ENCODE data around the gene DENND5A. TPM values are rescaled to one million over a fixed set of nuclear protein-coding genes. Genes with fewer than 3 reads are reported as not detected.

DENND5A gene
- total and polyA plus RNA-seq, 10 of the 15 experiments (the other 5 are each of a cell fraction or from before 2014, with no cell fraction given), result 15.6 to 157 (median 85.1) TPM

DNA sequence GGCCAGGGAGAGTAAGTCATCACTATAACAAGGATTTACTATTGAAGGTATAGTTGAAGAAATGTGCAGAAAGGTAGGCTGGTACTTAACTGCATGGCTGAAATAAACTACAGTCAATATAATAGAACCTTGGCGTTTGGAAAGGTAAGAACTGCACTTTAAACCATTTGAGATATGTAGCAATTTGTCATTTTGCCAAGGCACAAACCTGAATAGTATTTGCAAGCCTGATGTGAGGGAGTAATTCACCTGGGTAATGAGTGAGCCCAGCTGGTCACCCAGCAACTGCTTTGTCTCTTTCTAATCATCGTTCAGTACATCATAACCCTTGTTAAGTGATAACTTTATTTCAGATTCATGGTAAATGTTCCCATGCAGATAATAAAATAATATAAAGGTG lies 111.5 kb downstream of the DENND5A start:
- Histone ChIP-seq H3K27ac (ENCODE audit: control insufficient read depth, insufficient read depth) (no peak overlapping the region), H3K9ac (ENCODE audit: control insufficient read depth, insufficient read depth, low read length) (no peak overlapping the region), H4K20me1 (ENCODE audit: control insufficient read depth, insufficient read depth) (no peaks in the 10 kb centered on the region), H3K36me3 (ENCODE audit: control insufficient read depth in 2 of 2, insufficient read depth in 2 of 2, low read length in 1 of 2) (peaks cover 0 to 8% of the 10 kb centered on the region in 2 experiments; a peak in 3 of 4 replicates), H3K9me3 (replicated peaks; ENCODE audit: control insufficient read depth, insufficient read depth, low read length) (no peaks in the 10 kb centered on the region), H3K79me2 (ENCODE audit: control insufficient read depth, insufficient read depth, low read length) (no peaks in the 10 kb centered on the region), H2AFZ (ENCODE audit: control insufficient read depth, low read depth, low read length) (no peak overlapping the region), H3K27me3 (replicated peaks in 1 of 2; ENCODE audit: control insufficient read depth in 2 of 2, insufficient read depth in 2 of 2, low read length in 1 of 2) (no peaks in the 10 kb centered on the region), H3K4me2 (ENCODE audit: control insufficient read depth, insufficient read depth) (no peak overlapping the region), H3K4me1 (ENCODE audit: control insufficient read depth, insufficient read depth, low read length) (no peaks in the 10 kb centered on the region), H3K4me3 (no peak overlapping the region)
- DNase-seq (ENCODE audit: low read depth, low spot score) (no peak), ATAC-seq (no peak), FAIRE-seq (peak; percentile 23)
- intact Hi-C loops (cut with micrococcal nuclease; ENCODE audit: unreplicated experiment) (no loop called here), in situ Hi-C loops (cut with MboI) (no loop called here)
- ChIA-PET RAD21 (ENCODE audit: unreplicated experiment) (interaction anchor here (0.9 kb wide), 1 partner anchor 353 kb away, joined by 3 read pairs; no protein-coding TSS in a partner anchor), POLR2A (no interaction called here), CTCF (interaction anchor here (1.7 to 4.0 kb wide), 2 partner anchors 16 to 353 kb away, joined by 7 to 14 read pairs; no protein-coding TSS in a partner anchor), SMC1A (ENCODE audit: uncharacterized antibody, unreplicated experiment) (no interaction called here)
- no TSS peak for BruUV-seq (replicated peaks)
- WGBS (ENCODE audit: insufficient coverage, insufficient replicate concordance, low lambda C conversion rate, missing lambda C conversion rate), result 95% methylated on average over 2 of the region's 2 CpGs
- TF ChIP-seq, protein P1, sequence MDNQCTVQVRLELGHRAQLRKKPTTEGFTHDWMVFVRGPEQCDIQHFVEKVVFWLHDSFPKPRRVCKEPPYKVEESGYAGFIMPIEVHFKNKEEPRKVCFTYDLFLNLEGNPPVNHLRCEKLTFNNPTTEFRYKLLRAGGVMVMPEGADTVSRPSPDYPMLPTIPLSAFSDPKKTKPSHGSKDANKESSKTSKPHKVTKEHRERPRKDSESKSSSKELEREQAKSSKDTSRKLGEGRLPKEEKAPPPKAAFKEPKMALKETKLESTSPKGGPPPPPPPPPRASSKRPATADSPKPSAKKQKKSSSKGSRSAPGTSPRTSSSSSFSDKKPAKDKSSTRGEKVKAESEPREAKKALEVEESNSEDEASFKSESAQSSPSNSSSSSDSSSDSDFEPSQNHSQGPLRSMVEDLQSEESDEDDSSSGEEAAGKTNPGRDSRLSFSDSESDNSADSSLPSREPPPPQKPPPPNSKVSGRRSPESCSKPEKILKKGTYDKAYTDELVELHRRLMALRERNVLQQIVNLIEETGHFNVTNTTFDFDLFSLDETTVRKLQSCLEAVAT (IDR thresholded peaks at IDR 0.05), result no peak
- TF ChIP-seq, protein P2, sequence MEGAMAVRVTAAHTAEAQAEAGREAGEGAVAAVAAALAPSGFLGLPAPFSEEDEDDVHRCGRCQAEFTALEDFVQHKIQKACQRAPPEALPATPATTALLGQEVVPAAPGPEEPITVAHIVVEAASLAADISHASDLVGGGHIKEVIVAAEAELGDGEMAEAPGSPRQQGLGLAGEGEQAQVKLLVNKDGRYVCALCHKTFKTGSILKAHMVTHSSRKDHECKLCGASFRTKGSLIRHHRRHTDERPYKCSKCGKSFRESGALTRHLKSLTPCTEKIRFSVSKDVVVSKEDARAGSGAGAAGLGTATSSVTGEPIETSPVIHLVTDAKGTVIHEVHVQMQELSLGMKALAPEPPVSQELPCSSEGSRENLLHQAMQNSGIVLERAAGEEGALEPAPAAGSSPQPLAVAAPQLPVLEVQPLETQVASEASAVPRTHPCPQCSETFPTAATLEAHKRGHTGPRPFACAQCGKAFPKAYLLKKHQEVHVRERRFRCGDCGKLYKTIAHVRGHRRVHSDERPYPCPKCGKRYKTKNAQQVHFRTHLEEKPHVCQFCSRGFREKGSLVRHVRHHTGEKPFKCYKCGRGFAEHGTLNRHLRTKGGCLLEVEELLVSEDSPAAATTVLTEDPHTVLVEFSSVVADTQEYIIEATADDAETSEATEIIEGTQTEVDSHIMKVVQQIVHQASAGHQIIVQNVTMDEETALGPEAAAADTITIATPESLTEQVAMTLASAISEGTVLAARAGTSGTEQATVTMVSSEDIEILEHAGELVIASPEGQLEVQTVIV (IDR thresholded peaks at IDR 0.05; ENCODE audit: borderline replicate concordance, partially characterized antibody), result no peak
- no peak for TF ChIP-seq SREBF1 (IDR thresholded peaks at IDR 0.05; ENCODE audit: low read length)
- no peak for TF ChIP-seq CHD4 (IDR thresholded peaks at IDR 0.05)
- TF ChIP-seq, protein P3, sequence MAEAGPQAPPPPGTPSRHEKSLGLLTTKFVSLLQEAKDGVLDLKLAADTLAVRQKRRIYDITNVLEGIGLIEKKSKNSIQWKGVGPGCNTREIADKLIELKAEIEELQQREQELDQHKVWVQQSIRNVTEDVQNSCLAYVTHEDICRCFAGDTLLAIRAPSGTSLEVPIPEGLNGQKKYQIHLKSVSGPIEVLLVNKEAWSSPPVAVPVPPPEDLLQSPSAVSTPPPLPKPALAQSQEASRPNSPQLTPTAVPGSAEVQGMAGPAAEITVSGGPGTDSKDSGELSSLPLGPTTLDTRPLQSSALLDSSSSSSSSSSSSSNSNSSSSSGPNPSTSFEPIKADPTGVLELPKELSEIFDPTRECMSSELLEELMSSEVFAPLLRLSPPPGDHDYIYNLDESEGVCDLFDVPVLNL (IDR thresholded peaks at IDR 0.05; ENCODE audit: low read depth, low read length), result no peak
- no peak for TF ChIP-seq IKZF1 (conservative IDR thresholded peaks at IDR 0.05)
- TF ChIP-seq RAD51 (IDR thresholded peaks at IDR 0.05), result no peak
- TF ChIP-seq SPI1 (IDR thresholded peaks at IDR 0.05; ENCODE audit: borderline replicate concordance, insufficient read depth, low read depth, low read length), result no peak
- no peak for TF ChIP-seq NFYB (IDR thresholded peaks at IDR 0.05; ENCODE audit: insufficient read depth, low read depth, low read length)
- no peak for TF ChIP-seq NFIC (IDR thresholded peaks at IDR 0.05; ENCODE audit: low read depth, low read length)
- TF ChIP-seq NRF1 (conservative IDR thresholded peaks at IDR 0.05; ENCODE audit: low read depth, low read length), result no peak
- TF ChIP-seq, protein P4, sequence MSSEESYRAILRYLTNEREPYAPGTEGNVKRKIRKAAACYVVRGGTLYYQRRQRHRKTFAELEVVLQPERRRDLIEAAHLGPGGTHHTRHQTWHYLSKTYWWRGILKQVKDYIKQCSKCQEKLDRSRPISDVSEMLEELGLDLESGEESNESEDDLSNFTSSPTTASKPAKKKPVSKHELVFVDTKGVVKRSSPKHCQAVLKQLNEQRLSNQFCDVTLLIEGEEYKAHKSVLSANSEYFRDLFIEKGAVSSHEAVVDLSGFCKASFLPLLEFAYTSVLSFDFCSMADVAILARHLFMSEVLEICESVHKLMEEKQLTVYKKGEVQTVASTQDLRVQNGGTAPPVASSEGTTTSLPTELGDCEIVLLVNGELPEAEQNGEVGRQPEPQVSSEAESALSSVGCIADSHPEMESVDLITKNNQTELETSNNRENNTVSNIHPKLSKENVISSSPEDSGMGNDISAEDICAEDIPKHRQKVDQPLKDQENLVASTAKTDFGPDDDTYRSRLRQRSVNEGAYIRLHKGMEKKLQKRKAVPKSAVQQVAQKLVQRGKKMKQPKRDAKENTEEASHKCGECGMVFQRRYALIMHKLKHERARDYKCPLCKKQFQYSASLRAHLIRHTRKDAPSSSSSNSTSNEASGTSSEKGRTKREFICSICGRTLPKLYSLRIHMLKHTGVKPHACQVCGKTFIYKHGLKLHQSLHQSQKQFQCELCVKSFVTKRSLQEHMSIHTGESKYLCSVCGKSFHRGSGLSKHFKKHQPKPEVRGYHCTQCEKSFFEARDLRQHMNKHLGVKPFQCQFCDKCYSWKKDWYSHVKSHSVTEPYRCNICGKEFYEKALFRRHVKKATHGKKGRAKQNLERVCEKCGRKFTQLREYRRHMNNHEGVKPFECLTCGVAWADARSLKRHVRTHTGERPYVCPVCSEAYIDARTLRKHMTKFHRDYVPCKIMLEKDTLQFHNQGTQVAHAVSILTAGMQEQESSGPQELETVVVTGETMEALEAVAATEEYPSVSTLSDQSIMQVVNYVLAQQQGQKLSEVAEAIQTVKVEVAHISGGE (CRISPR knock-in tag; IDR thresholded peaks at IDR 0.05), result no peak
- no peak for TF ChIP-seq POLR2AphosphoS5 (IDR thresholded peaks at IDR 0.05; ENCODE audit: low read length)
- no peak for TF ChIP-seq CEBPB (IDR thresholded peaks at IDR 0.05; ENCODE audit: borderline replicate concordance in 1 of 2, low read depth in 2 of 2, low read length in 2 of 2)
- TF ChIP-seq IKZF2 (IDR thresholded peaks at IDR 0.05), result no peak
- no peak for TF ChIP-seq NFXL1 (IDR thresholded peaks at IDR 0.05; ENCODE audit: borderline replicate concordance)
- no peak for TF ChIP-seq NFYA (IDR thresholded peaks at IDR 0.05; ENCODE audit: borderline replicate concordance, low read depth, low read length)
